HG02642 (cell line): ENCODE data around the gene HK3.
"Not testable (repeated sequence)": the region's sequence is repeated elsewhere in the genome, so short reads cannot be mapped to it uniquely, and the experiment has no call there.

Source experiments
- ATAC-seq: cut with Tn5 transposase; IDR thresholded peaks from one replicate; pipeline ENCODE4 v1.9.1; 2021; ENCODE audit warnings: mild to moderate bottlenecking; ENCODE audit not compliant: unreplicated experiment, poor library complexity

HK3 gene

DNA sequence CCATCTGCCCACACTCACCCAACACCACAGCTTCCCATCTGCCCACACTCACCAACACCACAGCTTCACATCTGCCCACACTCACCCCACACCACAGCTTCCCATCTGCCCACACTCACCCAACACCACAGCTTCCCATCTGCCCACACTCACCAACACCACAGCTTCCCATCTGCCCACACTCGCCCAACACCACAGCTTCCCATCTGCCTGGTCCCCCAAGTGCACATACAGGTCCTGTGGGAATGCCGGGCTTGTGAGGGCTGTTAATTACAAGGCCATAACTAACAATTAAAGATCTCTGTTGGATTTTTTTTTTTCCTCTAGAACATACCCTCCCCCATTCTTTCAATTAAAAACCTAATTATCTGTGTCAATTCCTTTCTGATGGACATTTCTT, 26.1 kb downstream of the HK3 start:
- not testable (repeated sequence) for ATAC-seq

DNA sequence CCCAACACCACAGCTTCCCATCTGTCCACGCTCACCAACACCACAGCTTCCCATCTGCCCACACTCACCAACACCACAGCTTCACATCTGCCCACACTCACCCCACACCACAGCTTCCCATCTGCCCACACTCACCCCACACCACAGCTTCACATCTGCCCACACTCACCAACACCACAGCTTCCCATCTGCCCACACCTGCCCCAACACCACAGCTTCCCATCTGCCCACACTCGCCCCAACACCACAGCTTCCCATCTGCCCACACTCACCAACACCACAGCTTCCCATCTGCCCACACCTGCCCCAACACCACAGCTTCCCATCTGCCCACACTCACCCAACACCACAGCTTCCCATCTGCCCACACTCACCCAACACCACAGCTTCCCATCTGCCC, 26.6 kb downstream of the HK3 start:
- ATAC-seq: not testable (repeated sequence)

DNA sequence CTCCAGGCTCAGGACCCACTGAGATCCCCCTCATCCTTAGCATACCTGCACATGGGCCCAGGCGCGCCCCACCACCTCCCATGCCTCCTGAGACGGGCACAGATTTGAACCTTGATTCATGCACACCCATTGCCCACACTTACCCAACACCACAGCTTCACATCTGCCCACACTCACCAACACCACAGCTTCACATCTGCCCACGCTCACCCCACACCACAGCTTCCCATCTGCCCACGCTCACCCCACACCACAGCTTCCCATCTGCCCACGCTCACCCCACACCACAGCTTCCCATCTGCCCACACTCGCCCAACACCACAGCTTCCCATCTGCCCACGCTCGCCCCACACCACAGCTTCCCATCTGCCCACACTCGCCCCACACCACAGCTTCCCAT, 28.5 kb downstream of the HK3 start:
- ATAC-seq: not testable (repeated sequence)

DNA sequence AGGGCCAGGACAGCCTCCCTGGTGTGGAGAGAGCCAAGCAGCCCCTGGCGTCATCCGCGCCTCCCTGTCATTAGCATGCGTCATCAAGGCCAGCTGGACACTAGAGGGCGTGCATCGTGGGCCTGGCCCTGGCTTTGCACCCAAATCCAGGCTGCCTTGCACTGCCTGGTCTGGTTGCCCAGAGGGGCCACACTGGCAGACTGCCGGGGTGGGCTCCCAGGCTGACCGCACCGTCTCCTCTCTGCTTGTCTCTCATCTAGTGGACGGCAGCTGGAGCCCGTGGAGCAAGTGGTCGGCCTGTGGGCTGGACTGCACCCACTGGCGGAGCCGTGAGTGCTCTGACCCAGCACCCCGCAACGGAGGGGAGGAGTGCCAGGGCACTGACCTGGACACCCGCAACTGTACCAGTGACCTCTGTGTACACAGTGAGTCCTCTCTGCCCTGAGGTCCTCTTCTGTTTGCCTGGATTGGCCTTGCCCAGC, 29.0 kb downstream of the HK3 start:
- ATAC-seq: no peak

DNA sequence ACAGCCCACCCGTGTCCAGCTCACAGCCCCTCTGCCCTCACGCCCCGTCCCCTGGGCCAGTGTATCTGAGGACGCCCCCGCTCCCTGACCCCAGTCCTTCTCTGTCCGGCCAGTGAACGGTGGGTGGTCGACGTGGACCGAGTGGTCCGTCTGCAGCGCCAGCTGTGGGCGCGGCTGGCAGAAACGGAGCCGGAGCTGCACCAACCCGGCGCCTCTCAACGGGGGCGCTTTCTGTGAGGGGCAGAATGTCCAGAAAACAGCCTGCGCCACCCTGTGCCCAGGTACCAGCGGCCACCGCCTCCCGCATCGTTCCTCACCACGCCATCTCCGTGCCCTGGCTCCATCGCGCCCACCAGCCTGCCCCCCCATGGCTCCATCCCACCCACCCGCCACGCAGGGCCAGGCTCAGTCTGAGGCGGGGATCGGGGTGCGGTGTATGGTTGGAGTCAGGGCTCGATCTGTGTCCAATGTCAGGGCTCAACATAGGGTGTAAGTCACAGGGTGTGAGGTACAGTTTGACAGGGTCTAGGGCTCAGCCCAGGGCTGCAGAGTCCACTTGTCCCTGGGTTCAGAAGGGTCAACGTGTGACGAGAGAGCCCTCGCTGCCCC, 29.5 kb downstream of the HK3 start:
- ATAC-seq: no peak

DNA sequence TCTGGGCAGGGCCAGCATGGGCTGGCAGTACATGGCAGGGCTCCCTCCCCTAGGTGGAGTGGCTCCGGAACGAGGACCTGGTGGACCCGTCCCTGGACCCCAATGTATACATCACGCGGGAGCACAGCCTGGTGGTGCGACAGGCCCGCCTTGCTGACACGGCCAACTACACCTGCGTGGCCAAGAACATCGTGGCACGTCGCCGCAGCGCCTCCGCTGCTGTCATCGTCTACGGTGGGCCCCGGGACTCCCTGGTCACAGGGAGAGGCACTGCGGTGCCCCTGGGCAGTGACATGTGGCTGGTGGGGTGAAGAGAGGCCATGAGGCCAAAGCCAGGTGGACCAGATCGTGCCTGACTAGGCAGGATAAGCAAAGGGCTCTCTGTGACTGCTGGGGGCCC, 30.4 kb downstream of the HK3 start:
- no peak for ATAC-seq

DNA sequence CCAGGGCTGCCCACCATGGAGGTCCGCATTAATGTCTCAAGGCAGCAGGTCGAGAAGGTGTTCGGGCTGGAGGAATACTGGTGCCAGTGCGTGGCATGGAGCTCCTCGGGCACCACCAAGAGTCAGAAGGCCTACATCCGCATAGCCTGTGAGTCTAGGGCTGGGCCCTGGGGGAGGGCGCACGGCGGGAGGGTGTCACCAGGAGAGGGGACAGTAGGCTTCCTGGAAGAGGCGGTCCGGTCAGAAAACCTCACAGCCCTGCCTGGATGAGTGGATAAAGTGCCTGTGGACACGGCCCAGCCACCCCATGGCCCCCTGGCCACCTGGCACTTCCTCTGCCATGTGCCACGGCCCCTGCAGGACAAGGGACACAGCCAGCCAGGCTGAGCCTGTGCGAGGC, 31.0 kb downstream of the HK3 start:
- ATAC-seq: no peak

DNA sequence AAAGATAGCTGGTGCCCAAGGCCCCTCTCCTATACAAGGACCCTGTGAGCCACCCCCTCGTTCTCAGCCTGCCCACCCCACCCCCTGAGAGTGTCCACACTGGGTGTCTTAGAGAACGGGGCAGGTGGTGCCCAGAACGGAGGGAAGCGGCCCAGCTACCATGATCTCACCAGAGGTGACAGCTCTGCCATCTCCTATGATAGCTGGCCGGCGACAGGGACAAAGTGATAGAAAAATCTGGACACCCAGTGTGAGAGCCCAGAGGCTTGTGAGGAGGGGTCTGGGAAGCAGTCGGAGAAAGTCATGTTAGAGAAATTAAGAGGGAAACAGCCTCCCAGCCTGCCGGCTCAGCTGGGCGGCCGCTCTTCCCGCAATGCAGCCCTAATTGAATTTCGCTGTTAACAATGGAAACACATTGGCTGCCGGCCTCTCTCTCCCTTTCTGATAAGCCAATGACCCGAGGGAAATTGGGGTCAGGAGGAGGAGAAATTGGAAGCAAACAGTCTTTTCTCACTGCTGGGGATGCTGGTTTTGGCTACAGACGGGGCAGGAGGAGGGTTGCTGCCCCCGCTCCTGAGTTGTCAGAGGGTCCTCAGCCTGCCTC, 32.3 kb downstream of the HK3 start:
- ATAC-seq: no peak

DNA sequence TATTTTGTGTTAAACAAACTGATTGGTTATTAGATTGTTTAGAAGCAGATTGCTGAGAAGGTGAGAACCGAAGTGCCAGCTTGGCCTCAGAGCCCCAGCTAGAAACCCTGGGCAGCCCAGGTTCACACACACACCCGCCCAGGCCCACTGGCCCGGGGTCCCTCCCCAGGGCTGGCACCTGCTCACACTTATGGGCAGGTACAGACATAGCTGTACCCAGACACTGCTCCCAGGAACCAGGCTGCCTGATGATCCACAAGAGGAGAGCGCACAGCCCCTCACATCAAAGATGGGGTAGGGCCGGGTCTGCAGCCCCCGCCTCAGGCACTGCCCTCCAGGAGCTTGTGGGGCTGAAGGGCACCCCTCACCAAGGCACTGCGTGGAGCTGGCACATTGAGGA, 33.2 kb downstream of the HK3 start:
- ATAC-seq: no peak

DNA sequence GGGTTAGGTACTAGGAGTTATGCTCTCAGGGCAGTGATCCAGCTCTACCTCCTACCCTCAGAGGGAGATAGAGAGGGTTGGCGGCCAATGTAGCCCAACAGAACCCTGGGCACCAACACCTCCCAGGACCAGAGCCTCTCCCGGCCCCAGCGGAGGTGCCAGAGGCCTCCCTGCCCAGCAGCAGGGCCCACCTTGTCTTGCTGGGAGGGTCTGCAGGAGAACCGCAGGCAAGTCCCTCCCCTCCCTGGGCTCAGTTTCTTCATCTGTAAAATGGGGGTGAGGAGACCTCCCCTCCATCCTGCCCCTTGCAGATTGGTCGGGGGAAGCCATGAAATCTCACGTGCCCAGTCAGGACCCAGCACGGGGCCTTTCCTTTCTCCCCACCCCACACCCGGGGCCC, 34.4 kb downstream of the HK3 start:
- no peak for ATAC-seq

DNA sequence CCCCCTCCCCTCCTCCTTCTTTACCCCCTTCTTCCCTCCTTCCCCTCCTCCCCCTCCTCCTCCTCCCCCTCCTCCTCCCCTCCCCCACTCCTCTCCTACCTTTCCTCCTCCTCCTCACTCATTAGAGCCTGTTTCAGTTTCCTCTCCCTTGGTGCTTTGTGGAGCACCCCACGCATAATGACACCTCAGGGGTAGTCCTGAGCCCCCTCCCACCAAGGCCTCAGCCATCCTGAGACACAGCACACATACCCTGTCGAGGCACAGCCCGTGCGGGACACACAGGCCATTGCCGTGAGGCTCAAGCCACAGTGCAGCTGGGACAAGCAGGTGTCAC, 35.4 kb downstream of the HK3 start:
- no peak for ATAC-seq

DNA sequence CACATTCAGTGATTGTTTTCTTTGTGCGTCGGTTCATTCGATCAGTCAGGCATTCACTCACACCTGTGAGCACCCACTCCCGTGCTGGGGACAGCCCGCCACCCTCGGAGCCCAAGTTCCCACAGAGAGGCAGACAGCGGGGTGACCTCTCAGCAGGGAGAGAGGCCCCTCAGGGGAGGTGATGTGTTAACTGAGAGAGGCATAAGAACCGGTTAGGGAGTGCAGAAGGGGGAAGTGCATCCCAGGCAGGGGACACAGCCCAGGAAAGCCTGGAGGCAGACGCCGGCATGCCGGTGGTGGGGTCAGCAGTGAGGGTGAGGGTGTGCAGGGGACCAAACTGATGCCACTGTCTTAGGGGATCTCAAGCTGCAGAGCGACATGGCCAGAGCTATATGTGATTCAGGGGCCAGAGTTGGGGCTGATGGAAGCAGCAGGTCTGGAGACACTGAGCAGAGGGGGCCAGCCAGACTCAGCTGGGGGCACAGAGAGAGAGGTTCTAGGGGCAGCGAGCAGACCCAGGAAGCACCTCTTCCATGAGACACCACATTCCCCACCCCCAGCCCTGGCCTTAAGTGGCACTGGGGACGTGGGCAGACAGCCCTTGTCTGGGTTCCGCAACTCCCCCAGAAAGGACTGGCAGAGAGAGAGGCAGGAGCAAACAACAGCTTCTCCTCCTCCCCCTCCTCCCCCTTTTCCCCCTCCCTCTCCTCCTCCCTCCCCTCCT, 35.9 kb downstream of the HK3 start:
- ATAC-seq: no peak

DNA sequence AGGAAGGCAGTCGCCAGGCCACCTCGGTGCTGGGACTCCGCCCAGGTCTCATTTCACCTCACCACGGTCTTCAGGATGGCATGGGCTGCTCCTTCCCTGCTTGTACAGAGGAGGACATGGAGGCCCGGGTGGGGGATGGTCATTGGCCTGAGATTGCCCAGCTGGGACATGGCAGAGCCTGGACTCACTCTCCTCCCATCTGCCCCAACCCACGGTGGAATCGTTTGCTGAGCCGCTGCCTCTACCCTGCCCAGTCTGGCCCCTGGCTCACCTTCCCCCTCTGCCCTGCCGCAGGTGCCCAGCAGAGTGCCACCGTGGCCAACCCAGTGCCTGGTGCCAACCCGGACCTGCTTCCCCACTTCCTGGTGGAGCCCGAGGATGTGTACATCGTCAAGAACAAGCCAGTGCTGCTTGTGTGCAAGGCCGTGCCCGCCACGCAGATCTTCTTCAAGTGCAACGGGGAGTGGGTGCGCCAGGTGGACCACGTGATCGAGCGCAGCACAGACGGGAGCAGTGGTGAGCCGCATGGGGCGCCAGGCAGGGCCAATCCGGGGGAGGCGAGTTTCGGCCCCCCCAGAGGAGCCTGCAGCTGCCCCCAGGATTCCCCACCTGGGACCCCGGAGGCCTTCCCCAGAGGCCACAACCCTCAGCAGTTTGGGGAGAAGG, 36.7 kb downstream of the HK3 start:
- ATAC-seq: no peak

DNA sequence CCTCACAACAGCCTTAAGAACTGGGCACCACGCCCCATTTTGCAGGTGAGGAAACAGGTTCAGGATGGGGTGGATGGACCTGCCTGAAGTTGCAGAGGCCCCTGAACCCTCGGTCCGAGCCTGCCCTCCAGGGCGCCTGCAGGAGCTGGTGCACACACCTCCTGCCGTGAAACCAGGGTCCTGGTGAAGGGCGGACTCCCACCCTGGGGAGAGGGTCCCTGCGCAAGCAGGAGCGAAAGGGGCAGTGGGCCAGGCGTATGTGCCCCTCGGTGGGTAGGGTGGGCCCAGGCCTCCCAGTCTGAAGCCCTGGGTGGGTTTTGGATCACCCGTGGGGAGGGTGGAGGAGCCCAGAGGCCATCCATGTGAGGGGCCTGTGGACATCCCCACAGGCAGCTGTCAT, 37.9 kb downstream of the HK3 start:
- no peak for ATAC-seq

DNA sequence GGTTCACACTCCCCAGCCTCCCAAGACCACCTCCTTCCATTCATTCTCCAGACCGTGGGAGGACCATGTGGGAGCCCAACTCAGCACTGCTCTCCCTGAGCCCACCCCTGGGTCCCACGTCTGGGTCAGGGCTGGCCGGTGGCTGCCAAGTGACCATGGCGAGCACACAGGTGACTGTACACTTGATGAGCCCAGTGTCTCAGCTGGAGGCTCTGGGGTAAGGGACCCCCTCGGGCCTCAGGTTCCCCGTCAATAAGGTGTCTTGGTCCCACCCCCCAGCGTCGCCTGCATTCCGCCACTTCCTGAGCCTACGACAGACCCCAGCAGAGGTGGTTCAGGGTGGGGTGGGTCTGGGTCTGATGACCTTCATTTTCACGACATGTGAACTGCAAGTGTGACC, 38.8 kb downstream of the HK3 start:
- no peak for ATAC-seq

DNA sequence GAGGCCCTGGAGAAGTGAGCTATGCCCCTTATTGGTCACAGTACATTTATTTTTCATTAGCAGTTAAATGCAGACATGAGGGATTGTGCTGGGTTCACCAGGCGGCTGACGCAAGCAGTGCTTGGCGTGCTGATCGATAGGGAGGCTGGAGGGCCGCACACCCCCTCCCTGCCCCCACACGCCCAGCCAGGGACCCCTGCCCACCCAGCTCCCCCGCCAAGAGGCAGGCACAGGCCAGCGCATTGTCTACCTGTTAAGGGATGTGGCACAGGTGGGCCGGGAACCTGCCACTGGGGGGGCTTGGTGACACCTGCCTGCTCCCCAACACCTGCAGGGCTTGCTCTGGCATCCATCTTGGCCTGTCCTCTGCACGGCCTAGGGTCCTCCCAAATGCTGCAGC, 39.2 kb downstream of the HK3 start:
- no peak for ATAC-seq

DNA sequence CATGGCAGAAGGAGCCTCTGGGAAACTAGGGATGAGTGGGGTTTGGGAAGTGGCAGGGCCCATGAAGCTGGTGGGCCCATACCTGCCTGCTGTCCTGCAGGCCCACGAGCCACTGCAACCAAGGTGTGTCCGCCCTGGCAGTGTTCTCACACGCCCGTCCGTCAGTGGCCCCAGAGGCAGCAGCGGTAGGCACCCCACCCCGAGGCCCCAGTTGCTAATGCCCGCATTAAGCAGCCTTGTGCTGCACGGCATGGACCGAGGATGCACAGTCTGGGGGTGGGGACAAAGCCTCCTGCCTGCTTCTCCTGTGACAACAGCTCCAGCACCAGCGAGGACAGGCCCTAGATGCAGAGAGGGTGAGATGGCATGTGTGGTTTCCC, 41.3 kb downstream of the HK3 start:
- ATAC-seq: no peak

DNA sequence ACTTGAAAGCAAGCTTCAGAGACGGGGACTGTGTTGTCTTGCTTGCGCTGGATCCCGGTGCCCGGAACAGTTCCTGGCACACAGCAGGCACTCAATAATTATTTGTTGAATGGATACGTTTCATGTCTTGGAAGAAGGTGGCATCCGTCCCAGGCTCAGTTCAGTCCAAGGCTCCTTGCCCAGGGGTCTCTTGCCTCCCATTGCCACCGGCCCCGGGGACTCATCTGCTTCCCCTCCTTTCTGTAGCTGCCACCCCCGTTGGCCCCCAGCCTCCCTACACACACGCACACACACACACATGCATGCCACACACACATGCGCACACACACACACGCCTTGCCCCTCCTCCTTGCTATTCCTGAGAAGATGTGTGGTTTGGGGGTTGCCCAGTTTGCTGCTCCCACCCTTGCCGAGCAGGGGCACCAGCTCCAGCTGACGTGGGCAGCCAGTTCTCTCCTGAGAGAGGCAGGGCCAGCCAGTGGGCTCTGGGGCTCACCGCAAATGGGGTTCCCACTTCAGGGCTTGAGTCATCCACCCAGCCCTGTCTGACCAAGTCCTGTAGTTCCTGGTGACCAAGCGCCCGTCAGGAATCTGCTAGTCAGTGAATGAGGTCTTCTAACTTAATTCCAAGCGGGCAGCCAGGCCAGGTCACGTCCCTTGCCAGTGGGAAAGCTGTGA, 41.8 kb downstream of the HK3 start:
- no peak for ATAC-seq

DNA sequence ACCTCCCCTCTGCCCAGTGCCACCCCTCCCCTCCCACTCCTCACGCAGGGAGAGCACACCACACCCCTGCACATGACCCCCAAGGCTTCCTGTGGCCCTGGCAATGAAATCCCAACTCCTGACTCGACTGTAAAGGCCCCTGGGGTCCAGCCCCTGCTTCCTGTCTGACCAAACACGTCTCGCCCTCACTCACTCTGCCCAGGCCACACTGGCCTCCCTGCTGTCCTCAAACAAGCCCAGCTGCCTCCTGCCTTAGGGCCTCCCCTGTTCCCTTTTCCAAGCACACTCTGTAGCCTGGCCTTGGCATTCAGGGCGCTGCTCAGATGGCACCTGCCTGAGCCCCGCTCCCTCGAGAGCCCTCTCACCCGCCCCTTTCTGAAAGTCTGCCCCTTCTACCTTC, 42.4 kb downstream of the HK3 start:
- ATAC-seq: no peak

DNA sequence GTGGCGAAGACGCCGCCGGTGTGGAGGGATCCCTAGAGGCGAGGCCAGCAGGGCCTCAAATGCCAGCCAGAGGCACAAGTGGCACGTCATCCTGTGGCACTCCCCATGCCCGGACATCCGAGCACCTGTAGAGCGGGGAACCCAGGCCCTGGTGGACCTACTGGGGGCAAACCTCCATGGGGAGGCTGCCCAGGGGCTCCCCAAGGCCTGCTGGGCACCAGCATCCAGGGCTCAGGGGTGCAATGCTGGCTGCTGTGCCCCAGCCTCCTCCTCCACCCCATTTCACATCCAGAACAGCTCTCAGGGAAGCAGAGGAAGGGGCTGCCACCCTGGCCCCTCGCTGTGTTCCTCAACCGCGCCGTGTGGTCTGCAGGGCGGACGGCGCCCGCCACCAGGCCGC, 43.5 kb downstream of the HK3 start:
- ATAC-seq: no peak

DNA sequence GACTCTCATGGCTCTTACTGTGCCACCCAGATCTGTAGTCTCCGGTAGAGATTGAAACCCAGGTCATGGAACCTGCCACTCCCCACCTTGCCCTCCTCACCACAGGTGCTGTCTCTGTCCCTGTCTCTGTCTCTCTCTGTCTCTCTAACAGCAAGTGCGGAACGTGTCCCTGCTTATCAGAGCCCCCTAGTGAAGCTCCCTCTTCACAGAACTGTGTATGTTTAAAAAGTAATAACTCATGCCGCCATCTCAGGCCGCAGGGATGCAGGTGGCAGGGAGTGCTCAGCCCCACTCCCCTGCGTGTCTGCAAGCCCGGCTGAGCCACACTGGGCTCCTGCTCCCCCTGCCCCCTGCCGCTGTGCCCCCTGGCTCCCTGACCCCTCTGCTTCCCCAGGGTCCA, 45.0 kb downstream of the HK3 start:
- ATAC-seq: no peak
